CD4-positive, alpha-beta T cell treated with Interleukin-15 for 1 hour (primary cell): ENCODE results near the gene L3MBTL4.
"Not testable (repeated sequence)": the region's sequence is repeated elsewhere in the genome, so short reads cannot be mapped to it uniquely, and the experiment has no call there.

ENCODE experiments used
- DNase-seq: peaks from one replicate; pipeline ENCODE4 v3.0.0-alpha.2; 2020

Gene L3MBTL4

GRCh38 chr18:6249170-6249569 is 165.5 kb downstream of the L3MBTL4 start:
- DNase-seq: no peak

GRCh38 chr18:6248017-6248416 is 166.7 kb downstream of the L3MBTL4 start:
- no peak for DNase-seq

- no peak for DNase-seq
Measured at GRCh38 chr18:6242004-6242403, 172.7 kb downstream of the L3MBTL4 start.

GRCh38 chr18:6239716-6240115 is 175.0 kb downstream of the L3MBTL4 start:
- no peak for DNase-seq

GRCh38 chr18:6236258-6236657 is 178.5 kb downstream of the L3MBTL4 start:
- DNase-seq: no peak

- no peak for DNase-seq
Measured at GRCh38 chr18:6222271-6222670, 192.4 kb downstream of the L3MBTL4 start.

- DNase-seq: no peak
Measured at GRCh38 chr18:6221602-6222014, 193.1 kb downstream of the L3MBTL4 start.

GRCh38 chr18:6220129-6220528 is 194.6 kb downstream of the L3MBTL4 start:
- no peak for DNase-seq

- DNase-seq: no peak
Measured at GRCh38 chr18:6219116-6219717, 195.5 kb downstream of the L3MBTL4 start.

- no peak for DNase-seq
Measured at GRCh38 chr18:6215888-6216287, 198.8 kb downstream of the L3MBTL4 start.

- DNase-seq: no peak
Measured at GRCh38 chr18:6211174-6211504, 203.6 kb downstream of the L3MBTL4 start.

- no peak for DNase-seq
Measured at GRCh38 chr18:6210349-6211173, 204.2 kb downstream of the L3MBTL4 start.

GRCh38 chr18:6207941-6208340 is 206.8 kb downstream of the L3MBTL4 start:
- no peak for DNase-seq

GRCh38 chr18:6207116-6207515 is 207.6 kb downstream of the L3MBTL4 start:
- no peak for DNase-seq

GRCh38 chr18:6205706-6206105 is 209.0 kb downstream of the L3MBTL4 start:
- DNase-seq: no peak

- DNase-seq: no peak
Measured at GRCh38 chr18:6204476-6204875, 210.2 kb downstream of the L3MBTL4 start.

GRCh38 chr18:6203791-6204190 is 210.9 kb downstream of the L3MBTL4 start:
- DNase-seq: no peak

GRCh38 chr18:6202861-6203260 is 211.8 kb downstream of the L3MBTL4 start:
- no peak for DNase-seq

- no peak for DNase-seq
Measured at GRCh38 chr18:6200204-6200774, 214.4 kb downstream of the L3MBTL4 start.

GRCh38 chr18:6199777-6200176 is 214.9 kb downstream of the L3MBTL4 start:
- DNase-seq: no peak

GRCh38 chr18:6198585-6198984 is 216.1 kb downstream of the L3MBTL4 start:
- no peak for DNase-seq

GRCh38 chr18:6194640-6195039 is 220.1 kb downstream of the L3MBTL4 start:
- no peak for DNase-seq

- not testable (repeated sequence) for DNase-seq
Measured at GRCh38 chr18:6185782-6186181, 228.9 kb downstream of the L3MBTL4 start.

- no peak for DNase-seq
Measured at GRCh38 chr18:6174983-6175745, 239.5 kb downstream of the L3MBTL4 start.
